GM12872 (cell line): ENCODE measurements around the gene PRIM1.

Source experiments
- CTCF ChIP-seq: IDR thresholded peaks from 3 replicates; pipeline ENCODE4 v1.5.1; 2011; ENCODE audit warnings: low read depth, mild to moderate bottlenecking, low read length, moderate library complexity; ENCODE audit not compliant: insufficient read depth

Gene PRIM1

GRCh38 chr12:56778756-56779155 lies 26.6 kb upstream of the PRIM1 start:
- TF ChIP-seq CTCF = no peak

DNA sequence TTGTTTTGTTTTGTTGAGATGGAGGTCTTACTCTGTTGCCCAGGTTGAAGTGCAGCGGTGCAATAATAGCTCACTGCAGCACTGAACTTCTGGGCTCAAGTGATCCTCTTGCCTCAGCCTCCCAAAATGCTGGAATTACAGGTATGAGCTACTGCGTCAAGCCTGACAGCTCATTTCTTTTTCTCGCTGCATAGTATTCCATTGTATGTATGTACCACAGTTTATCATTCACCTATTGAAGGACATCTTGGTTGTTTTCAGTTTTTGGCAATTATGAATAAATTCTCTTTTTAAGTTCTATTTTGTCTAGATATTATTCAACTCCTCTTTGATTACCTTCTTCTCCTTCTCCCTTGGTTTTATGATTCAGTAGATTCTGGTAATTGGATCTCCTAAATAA lies 24.5 kb upstream of the PRIM1 start:
- no peak for TF ChIP-seq CTCF

GRCh38 chr12:56775638-56776037 lies 23.5 kb upstream of the PRIM1 start:
- no peak for TF ChIP-seq CTCF

DNA sequence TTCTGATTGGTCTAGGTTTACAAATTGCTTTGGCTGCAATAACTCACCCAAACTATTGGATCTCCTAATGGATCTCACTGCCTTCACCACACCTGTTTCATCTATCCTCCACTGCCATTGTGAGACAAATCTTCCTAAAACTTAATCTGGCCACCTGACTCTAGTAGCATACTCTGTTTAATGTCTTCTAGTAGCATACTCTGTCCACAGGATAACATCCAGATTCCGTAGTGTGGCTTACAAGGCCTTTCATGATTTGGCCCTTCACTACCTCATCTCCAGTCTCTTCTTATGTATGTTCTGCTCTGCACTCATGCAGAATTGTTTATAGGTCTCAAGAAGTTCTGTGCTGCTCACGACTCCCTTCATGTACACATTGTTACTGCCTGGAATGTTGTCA lies 21.0 kb upstream of the PRIM1 start:
- no peak for TF ChIP-seq CTCF

DNA sequence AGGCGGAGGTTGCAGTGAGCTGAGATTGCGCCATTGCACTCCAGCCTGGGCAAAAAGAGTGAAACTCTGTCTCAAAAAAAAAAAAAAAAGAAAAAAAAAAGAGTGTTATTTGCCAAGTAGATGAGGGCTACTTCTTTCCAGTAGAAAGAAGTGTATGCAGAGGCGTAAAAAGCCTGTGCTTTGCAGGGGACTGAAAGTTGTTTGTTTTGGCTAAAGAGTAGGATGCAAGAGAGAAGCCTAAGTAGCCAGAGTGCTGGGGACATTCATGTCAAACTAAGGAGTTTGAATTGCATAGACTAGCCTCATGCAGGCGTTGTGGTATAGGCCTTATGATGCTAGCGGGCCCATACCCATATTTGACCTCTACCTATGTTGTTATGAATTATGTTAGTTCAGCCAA lies 20.5 kb upstream of the PRIM1 start:
- TF ChIP-seq CTCF = no peak

DNA sequence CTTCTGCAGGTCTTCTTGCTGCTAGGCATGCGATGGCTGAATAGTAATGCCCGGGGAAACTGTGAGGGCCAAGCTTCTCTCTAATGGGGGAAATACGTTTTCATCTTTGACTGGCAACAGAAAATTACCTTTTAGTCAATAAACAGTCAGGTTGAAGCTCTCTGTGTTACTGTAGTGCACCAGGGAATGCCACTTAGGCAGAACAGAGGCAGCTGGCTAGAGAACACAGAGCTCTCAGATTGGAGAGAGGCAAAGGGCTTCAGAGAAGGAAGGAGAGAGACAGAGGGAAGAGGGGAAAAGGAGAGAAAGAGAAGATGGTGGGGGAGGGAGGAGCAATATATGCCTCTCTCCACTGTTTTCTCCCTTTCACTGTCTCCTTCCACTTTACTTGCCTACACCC lies 17.7 kb upstream of the PRIM1 start:
- no peak for TF ChIP-seq CTCF

- no peak for TF ChIP-seq CTCF
Measured at GRCh38 chr12:56768424-56768823, 16.3 kb upstream of the PRIM1 start.

DNA sequence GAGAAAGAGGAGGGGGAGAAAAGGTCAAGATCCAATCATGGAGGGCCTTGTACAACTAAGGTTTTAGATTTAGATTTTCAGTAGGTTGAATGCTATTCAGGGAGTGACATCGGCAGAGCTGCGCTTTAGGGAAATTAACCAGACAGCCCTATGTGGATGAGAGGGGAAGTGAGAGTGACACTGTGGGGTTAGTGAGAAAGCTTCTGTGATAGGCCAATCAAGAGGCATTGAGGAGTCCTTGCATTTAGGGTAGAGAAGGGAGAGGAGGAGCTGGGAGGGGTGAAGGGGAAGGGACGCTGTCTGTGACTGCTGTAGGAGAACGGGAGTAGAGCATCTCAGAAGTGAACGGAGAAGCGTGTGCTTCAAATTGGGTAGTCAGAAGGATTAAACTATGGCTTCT lies 14.4 kb upstream of the PRIM1 start:
- TF ChIP-seq CTCF = no peak
